Activated naive CD8-positive, alpha-beta T cell treated with anti-CD3 and anti-CD28 coated beads for 36 hours (primary cell): ENCODE results near the gene SRRM4. TPM values are rescaled to one million over a fixed set of nuclear protein-coding genes. Genes with fewer than 3 reads are reported as not detected.

Experiments
- DNase-seq: peaks from one replicate; pipeline ENCODE4 v3.0.0; 2021
- H3K27ac Mint-ChIP-seq: one replicate; pipeline ENCODE4 v1.8.0; 2022; ENCODE audit warnings: mild to moderate bottlenecking, moderate library complexity, mixed read lengths
- H3K27me3 Mint-ChIP-seq: one replicate; pipeline ENCODE4 v1.8.0; 2022; ENCODE audit warnings: mild to moderate bottlenecking, mixed read lengths
- H3K36me3 Mint-ChIP-seq: one replicate; pipeline ENCODE4 v1.8.0; 2021; ENCODE audit warnings: mild to moderate bottlenecking, mixed read lengths
- H3K4me1 Mint-ChIP-seq: one replicate; pipeline ENCODE4 v1.8.0; 2021; ENCODE audit warnings: mixed read lengths
- H3K4me3 Mint-ChIP-seq: one replicate; pipeline ENCODE4 v1.8.0; 2022; ENCODE audit warnings: mild to moderate bottlenecking, moderate library complexity, mixed read lengths
- H3K9me3 Mint-ChIP-seq: one replicate; pipeline ENCODE4 v1.8.0; 2022; ENCODE audit warnings: mixed read lengths
- total RNA-seq, 2 experiments: library from RNA; stranded (reverse); gene quantifications; one replicate each; pipeline ENCODE4 v1.2.3, GENCODE V29; 2021

SRRM4 gene
- total RNA-seq, 2 experiments from 2014 or later: not detected

DNA sequence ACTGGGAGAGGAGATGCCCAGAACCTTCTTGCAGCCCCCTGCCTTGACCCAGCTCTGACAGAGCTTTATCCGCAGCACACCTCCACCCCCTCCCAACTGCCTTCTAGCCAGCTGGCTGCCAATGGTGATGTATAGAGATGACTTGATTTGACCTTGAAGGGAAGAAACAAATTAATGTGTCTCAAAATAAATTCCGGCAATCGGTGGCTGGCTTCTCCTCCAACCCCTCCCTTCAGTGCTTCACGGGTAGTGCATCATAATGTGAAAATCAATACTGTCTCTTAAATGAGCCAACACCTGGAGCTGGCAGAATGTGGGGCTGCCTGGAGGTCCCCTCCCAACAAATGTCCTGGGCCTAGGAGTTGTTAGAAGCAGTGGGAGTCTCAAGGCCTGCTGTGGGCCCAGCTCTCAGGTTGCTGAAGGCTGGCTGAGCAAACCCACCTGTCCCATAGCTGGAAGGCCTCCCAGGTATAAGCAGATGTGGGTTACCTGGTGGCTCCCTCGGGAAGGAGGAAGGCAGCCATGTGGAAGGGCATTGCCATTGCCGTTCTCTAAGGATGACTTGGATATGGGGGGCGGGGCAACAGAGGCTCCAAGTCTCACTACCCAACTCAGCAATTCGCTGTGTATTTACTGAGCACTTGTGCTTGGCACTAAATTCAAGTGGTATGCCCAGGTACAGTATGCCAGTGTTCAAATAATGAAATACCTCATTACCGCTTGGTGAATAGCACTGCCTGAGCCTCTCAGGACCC, 220.6 kb downstream of the SRRM4 start:
- Mint-ChIP-seq H3K4me1 (no peaks in the 10 kb centered on the region), H3K27me3 (no peaks in the 10 kb centered on the region), H3K36me3 (no peaks in the 10 kb centered on the region), H3K9me3 (no peaks in the 10 kb centered on the region), H3K4me3 (no peak overlapping the region), H3K27ac (no peak overlapping the region)
- no peak for DNase-seq

DNA sequence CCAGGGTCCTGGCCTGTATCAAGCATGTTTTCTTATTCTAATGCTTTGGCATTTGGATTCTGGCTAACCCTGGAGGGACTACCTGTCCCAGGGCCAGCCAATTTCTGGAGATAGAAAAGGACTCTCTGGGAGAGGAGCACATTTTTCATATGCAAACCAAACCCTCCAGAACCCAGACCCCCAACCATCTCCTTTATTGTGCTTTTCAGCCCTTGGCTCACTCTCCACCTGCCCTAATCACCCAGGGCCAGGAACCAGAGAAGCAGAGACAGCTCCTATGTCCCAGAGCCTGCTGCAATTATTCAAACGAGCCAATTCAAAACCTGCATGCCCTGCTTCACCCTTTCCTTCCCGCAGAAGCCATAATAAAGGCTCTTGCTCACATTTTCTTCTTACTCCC, 221.2 kb downstream of the SRRM4 start:
- H3K27me3 Mint-ChIP-seq: no peaks in the 10 kb centered on the region
- H3K4me3 Mint-ChIP-seq: no peak overlapping the region
- H3K9me3 Mint-ChIP-seq: no peaks in the 10 kb centered on the region
- no peaks in the 10 kb centered on the region for H3K36me3 Mint-ChIP-seq
- H3K27ac Mint-ChIP-seq: no peak overlapping the region
- H3K4me1 Mint-ChIP-seq: no peaks in the 10 kb centered on the region
- no peak for DNase-seq

DNA sequence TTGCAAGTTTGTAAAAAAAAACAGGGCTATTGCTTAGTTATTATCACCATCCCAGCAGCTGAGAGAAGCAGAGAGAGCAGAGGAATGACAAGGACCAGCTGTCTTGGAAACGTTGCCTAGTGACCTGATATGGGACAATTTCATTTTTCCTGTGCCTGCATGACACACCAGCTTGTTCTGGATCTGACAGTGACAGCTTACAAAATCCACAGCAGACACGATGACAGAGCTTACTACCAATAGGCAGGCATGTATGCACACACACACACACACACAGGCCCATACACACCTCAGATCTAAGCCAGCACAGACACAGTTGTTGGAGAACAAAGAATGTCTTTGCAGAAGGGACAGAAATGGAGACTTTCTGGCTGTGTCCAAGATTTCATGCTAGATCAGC, 222.8 kb downstream of the SRRM4 start:
- no peaks in the 10 kb centered on the region for H3K36me3 Mint-ChIP-seq
- no peak overlapping the region for H3K4me3 Mint-ChIP-seq
- DNase-seq: no peak
- H3K4me1 Mint-ChIP-seq: no peaks in the 10 kb centered on the region
- no peaks in the 10 kb centered on the region for H3K27me3 Mint-ChIP-seq
- H3K9me3 Mint-ChIP-seq: no peaks in the 10 kb centered on the region
- H3K27ac Mint-ChIP-seq: no peak overlapping the region

DNA sequence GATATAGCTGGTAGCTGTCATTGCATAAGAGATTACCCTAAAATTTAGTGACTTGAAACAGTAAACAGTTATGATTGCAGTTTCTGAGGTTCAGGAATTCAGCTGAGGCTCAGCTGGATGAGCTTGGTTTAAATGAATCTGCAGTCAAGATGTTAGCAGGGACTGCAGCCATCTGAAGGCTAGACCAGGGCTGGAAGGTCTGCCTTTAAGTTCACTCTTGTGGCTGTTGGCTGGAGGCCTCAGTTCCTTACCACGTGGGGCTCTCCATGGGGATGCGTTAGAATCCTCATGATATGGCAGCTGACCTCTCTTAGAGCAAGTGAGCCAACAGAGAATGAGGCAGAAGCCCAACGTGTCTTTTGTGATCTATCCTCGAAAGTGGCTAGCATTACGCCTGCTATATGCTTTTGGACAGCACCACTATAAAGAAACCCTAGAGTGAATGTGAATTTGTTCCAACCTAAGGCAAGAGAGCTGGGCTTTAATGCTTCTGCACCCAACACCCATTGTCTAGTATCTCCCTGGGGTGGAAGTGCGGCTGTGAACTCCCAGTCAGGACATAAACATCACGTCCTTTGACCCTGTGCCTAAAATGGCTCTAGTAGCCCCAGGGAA, 223.4 kb downstream of the SRRM4 start:
- H3K27ac Mint-ChIP-seq: no peak overlapping the region
- no peaks in the 10 kb centered on the region for H3K4me1 Mint-ChIP-seq
- no peaks in the 10 kb centered on the region for H3K27me3 Mint-ChIP-seq
- peaks cover 1% of the 10 kb centered on the region for H3K9me3 Mint-ChIP-seq
- no peak for DNase-seq
- no peak overlapping the region for H3K4me3 Mint-ChIP-seq
- H3K36me3 Mint-ChIP-seq: no peaks in the 10 kb centered on the region

DNA sequence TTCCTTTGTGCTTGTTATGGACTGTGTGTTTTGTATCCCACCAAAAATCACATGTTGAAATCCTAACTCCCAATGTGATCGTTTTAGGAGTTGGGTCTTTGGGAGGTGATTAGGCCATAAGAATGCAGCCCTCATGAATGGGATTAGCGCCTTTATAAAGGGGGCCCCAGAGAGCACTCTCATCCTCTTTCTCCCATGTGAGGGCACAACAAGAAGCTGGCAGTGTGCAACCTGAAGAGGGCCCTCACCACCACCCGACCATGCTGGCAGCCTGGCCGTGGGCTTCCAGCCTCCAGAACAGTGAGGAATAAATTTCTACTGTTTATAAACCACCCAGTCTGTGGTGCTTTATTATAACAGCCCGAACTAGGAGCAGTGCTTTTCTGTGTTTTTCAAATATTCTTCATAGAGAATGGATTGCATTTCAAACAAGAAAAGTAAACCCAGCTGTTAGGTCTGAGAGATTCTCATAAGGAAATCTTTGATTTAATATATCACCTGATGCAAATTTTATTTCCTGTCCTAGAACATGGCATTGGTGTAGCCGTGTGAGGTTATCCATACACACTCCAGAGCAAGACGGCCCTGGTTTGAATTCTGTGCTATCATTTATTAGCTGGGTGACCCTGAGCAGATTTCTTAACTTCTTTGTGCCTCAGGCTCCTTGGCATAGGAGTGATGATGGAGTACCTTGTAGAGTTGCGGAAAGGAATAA, 225.2 kb downstream of the SRRM4 start:
- no peak for DNase-seq
- Mint-ChIP-seq H3K36me3 (no peaks in the 10 kb centered on the region), H3K27me3 (no peaks in the 10 kb centered on the region), H3K4me1 (no peaks in the 10 kb centered on the region), H3K4me3 (no peak overlapping the region), H3K27ac (no peak overlapping the region), H3K9me3 (peaks cover 1% of the 10 kb centered on the region)

DNA sequence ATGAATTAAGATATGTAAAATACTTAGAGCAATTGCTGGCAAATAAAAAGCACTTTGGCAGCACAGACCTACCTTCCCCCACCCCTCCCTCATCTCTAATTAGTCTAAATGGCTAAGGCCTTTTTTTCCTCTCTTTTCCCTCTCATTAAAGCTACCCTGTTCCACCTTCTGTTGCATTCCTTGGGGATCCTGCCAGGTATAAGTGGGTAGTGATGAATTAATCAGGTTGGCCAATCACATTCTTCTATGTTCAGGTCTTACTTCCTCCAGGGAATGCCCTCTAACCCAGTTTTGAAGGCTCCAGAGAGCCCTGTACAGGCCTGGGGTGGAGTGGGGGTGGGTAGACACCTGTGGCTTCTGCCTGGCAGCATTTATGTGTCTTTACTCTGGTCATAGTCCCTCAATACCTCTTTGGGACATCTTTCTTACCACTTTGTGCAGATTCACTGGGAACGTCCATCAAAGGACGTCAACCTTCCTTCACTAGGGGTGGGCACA, 225.8 kb downstream of the SRRM4 start:
- H3K27me3 Mint-ChIP-seq: no peaks in the 10 kb centered on the region
- no peak overlapping the region for H3K4me3 Mint-ChIP-seq
- no peak overlapping the region for H3K27ac Mint-ChIP-seq
- H3K36me3 Mint-ChIP-seq: no peaks in the 10 kb centered on the region
- no peak for DNase-seq
- no peaks in the 10 kb centered on the region for H3K4me1 Mint-ChIP-seq
- peaks cover 1% of the 10 kb centered on the region for H3K9me3 Mint-ChIP-seq

DNA sequence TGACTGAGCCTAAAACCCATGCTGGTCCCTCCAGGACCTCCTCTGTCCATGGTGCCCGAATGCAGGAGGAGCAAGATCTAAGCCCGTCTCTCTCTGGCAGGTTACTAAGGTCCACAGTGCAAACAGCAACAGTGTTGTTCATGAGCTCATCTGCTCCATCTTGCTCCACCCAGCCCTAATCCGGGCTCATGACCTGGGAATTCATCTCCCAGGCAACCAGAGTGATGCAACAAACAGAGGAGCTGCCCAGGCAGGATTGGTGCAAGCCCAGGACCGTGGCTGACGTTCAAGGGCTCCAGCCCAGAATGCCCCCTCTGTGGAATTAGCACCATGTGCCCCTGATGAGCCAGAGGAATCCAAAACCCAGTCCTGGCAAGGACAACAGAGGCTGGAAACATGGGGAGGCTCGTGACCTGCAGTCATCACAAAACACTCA, 227.3 kb downstream of the SRRM4 start:
- H3K27me3 Mint-ChIP-seq: no peaks in the 10 kb centered on the region
- DNase-seq: no peak
- no peaks in the 10 kb centered on the region for H3K4me1 Mint-ChIP-seq
- H3K9me3 Mint-ChIP-seq: peaks cover 1% of the 10 kb centered on the region
- H3K27ac Mint-ChIP-seq: no peak overlapping the region
- H3K4me3 Mint-ChIP-seq: no peak overlapping the region
- no peaks in the 10 kb centered on the region for H3K36me3 Mint-ChIP-seq

DNA sequence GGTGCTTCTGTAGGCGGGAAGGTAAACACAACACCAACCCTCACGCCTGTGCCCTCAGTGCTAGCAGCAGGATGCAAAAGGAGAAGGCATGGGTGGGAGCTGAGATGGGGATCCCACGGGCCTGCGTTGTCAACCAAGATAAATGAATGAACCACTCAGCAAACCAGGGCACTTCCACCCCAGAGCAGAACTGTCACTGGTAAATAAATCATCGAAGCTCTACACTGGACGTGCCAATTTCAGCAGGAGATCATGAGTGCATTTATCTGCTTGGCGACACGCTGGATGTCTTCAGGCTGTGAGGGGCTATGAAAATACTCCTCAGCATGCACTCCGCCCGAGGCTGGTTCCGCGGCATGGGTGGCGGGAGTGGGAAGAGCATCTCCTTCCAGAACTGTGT, 230.5 kb downstream of the SRRM4 start:
- Mint-ChIP-seq H3K27me3 (no peaks in the 10 kb centered on the region), H3K4me3 (no peak overlapping the region), H3K36me3 (no peaks in the 10 kb centered on the region), H3K27ac (no peak overlapping the region), H3K4me1 (no peaks in the 10 kb centered on the region), H3K9me3 (peaks cover 1% of the 10 kb centered on the region)
- no peak for DNase-seq

Other genes with a start within 250 kb of the SRRM4 start
- gene HSPB8, start 197.4 kb downstream of the SRRM4 start, total RNA-seq: not detected